CD4-positive, alpha-beta T cell treated with Interleukin-17A for 4 hours (primary cell): ENCODE measurements around the gene APAF1.
"Not testable (repeated sequence)": the region's sequence is repeated elsewhere in the genome, so short reads cannot be mapped to it uniquely, and the experiment has no call there.

Source experiments
- DNase-seq: peaks from one replicate; pipeline ENCODE4 v3.0.0-alpha.2; 2020; ENCODE audit warnings: mixed read lengths

APAF1 gene

GRCh38 chr12:98725476-98726247 is 80.6 kb downstream of the APAF1 start:
- DNase-seq, result peak; percentile 45

GRCh38 chr12:98727196-98727595 is 82.1 kb downstream of the APAF1 start:
- no peak for DNase-seq

- no peak for DNase-seq
Measured at GRCh38 chr12:98730412-98730811, 85.3 kb downstream of the APAF1 start.

GRCh38 chr12:98733667-98734350 is 88.7 kb downstream of the APAF1 start:
- no peak for DNase-seq

- DNase-seq, result no peak
Measured at GRCh38 chr12:98735821-98736220, 90.7 kb downstream of the APAF1 start.

- no peak for DNase-seq
Measured at GRCh38 chr12:98736352-98737321, 91.5 kb downstream of the APAF1 start.

- no peak for DNase-seq
Measured at GRCh38 chr12:98737322-98737712, 92.2 kb downstream of the APAF1 start.

GRCh38 chr12:98738002-98738401 is 92.9 kb downstream of the APAF1 start:
- DNase-seq, result no peak

GRCh38 chr12:98738539-98738938 is 93.4 kb downstream of the APAF1 start:
- DNase-seq, result no peak

- no peak for DNase-seq
Measured at GRCh38 chr12:98740751-98741150, 95.7 kb downstream of the APAF1 start.

- no peak for DNase-seq
Measured at GRCh38 chr12:98741196-98741555, 96.1 kb downstream of the APAF1 start.

- no peak for DNase-seq
Measured at GRCh38 chr12:98741556-98742265, 96.6 kb downstream of the APAF1 start.

- DNase-seq, result peak; percentile 40
Measured at GRCh38 chr12:98743362-98743953, 98.4 kb downstream of the APAF1 start.

GRCh38 chr12:98744680-98745079 is 99.6 kb downstream of the APAF1 start:
- DNase-seq, result peak; percentile 43

GRCh38 chr12:98745578-98746391 is 100.7 kb downstream of the APAF1 start:
- DNase-seq, result peak; percentile 36

GRCh38 chr12:98748463-98748862 is 103.4 kb downstream of the APAF1 start:
- DNase-seq, result no peak

GRCh38 chr12:98750511-98750910 is 105.4 kb downstream of the APAF1 start:
- DNase-seq, result no peak

GRCh38 chr12:98751580-98752115 is 106.6 kb downstream of the APAF1 start:
- DNase-seq, result no peak

GRCh38 chr12:98752726-98753125 is 107.6 kb downstream of the APAF1 start:
- no peak for DNase-seq

GRCh38 chr12:98754095-98754494 is 109.0 kb downstream of the APAF1 start:
- no peak for DNase-seq

- not testable (repeated sequence) for DNase-seq
Measured at GRCh38 chr12:98755855-98756254, 110.8 kb downstream of the APAF1 start.
